Thyroid gland (tissue), 4 donors: Measurements from ENCODE around the gene EDN2.

ENCODE experiments used
- CTCF ChIP-seq, 6 experiments: fragments of 200-600 bp in 3 of 6; fragments of 450-650 bp in 3 of 6; sonication (generic) in 3 of 6; IDR thresholded peaks; one replicate each; pipeline ENCODE4 v1.5.1; 2016 to 2019; ENCODE audit warnings: antibody characterized with exemption in 6 of 6, mild to moderate bottlenecking in 2 of 6, inconsistent platforms in 1 of 6, moderate library complexity in 1 of 6
- POLR2A ChIP-seq, 2 donors: fragments of 450-650 bp; IDR thresholded peaks; one replicate each; pipeline ENCODE4 v1.6.1; 2017; ENCODE audit warnings: antibody characterized with exemption in 2 of 2, mild to moderate bottlenecking in 2 of 2, moderate library complexity in 1 of 2

- TF ChIP-seq POLR2A (IDR thresholded peaks at IDR 0.05) (no peak), CTCF (IDR thresholded peaks at IDR 0.05) (no peak)
Measured at GRCh38 chr1:41523071-41523470, 38.6 kb upstream of the EDN2 start.
